ENCODE data around the gene KANK3. TPM values are rescaled to one million over a fixed set of nuclear protein-coding genes. Genes with fewer than 3 reads are reported as not detected.

The KANK3 gene
- total and polyA plus RNA-seq, 9 of the 15 experiments (the other 6 are each of a cell fraction or from before 2014, with no cell fraction given), result 0.03 to 0.40 (median 0.08) TPM; not detected in 6

DNA sequence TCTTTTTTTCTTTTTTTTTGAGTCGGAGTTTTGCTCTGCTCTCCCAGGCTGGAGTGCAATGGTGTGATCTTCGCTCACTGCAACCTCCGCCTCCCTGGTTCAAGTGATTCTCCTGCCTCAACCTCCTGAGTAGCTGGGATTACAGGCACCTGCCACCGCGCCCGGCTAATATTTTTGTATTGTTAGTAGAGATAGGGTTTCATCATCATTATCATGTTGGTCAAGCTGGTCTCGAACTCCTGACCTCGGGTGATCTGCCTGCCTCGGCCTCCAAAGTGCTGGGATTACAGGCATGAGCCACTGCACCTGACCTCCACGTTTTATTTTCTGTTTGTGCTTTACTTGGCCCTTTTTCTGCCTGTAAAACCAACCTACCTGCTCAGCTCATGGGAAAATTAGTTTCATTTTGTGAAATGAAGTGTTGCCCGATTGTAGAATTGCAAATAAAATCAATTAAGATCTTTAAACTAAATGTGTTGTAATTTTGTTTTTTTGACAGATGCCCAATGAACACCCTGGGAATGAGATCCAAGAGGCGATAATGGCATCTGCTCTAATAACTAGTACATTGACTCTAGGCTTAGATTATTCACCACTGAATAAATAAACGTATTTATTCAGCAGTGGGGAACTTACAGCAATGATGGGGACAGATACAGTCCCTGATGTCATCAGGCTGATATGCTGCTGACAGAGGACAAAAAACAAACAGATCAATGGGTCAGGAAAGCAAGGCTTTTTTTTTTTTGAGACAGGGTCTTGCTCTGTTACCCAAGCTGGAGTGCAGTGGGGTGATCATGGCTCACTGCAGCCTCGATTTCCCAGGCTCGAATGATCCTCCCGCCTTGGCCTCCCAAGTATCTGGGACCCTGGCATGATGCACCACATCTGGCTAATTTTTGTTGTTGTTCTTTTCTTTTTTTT is 44.9 kb upstream of the KANK3 start:
- Histone ChIP-seq H3K9me1 (ENCODE audit: control insufficient read depth, insufficient read depth, low read length) (no peaks in the 10 kb centered on the region), H3K27me3 (ENCODE audit: control insufficient read depth in 2 of 2, insufficient read depth in 2 of 2, low read length in 2 of 2) (no peaks in the 10 kb centered on the region), H3K9me3 (replicated peaks; ENCODE audit: control insufficient read depth, insufficient read depth, low read depth, low read length) (peaks cover 4% of the 10 kb centered on the region), H3K27ac (ENCODE audit: extremely low read depth, low read depth, low read length) (no peak overlapping the region), H3K9ac (ENCODE audit: insufficient read depth in 1 of 2, low read depth in 2 of 2, low read length in 2 of 2) (peak overlapping the region; percentile 6 to 33; a peak in 1 of 4 replicates), H3K36me3 (ENCODE audit: control insufficient read depth, insufficient read depth, low read length) (0 out of 3 replicates have a peak, but pooled peaks cover 4% of the 10 kb centered on the region), H4K20me1 (replicated peaks; ENCODE audit: control insufficient read depth, insufficient read depth, low read length) (peaks cover 12% of the 10 kb centered on the region), H3K4me2 (ENCODE audit: insufficient read depth, low read length) (peak overlapping the region; percentile 28; the same call in 1 of the 2 replicates), H3K79me2 (ENCODE audit: control insufficient read depth, insufficient read depth, low read length) (peaks cover 26% of the 10 kb centered on the region), H3K4me1 (replicated peaks in 1 of 2; ENCODE audit: control insufficient read depth in 2 of 2, insufficient read depth in 2 of 2, low read length in 2 of 2) (peaks cover 17 to 27% of the 10 kb centered on the region in 2 experiments; a peak in 4 of 5 replicates), H2AFZ (ENCODE audit: low read depth, low read length) (no peak overlapping the region), H3K4me3 (no peak overlapping the region)
- BruUV-seq (replicated peaks), result no TSS peak
- no peak for ATAC-seq
- in situ Hi-C loops (cut with MboI), result no loop called here
- intact Hi-C loops (cut with micrococcal nuclease), result no loop called here
- DNase-seq (ENCODE audit: extremely low read depth in 1 of 4, low spot score in 3 of 4), result peak in 1 of 4 experiments; percentile 36
- ChIA-PET CTCF (ENCODE audit: low intra/inter-chr PET ratio) (interaction anchor here (0.7 kb wide), 1 partner anchor 18 kb away, joined by 3 read pairs; no protein-coding TSS in a partner anchor), POLR2A (interaction anchor here (0.6 to 1.3 kb wide), 6 partner anchors 9 to 127 kb away, joined by 3 to 4 read pairs (median 3); no protein-coding TSS in a partner anchor)
- WGBS (ENCODE audit: insufficient coverage, low coverage, missing lambda C conversion rate), result 35% methylated on average over 14 of the region's 16 CpGs
- FAIRE-seq, result peak; percentile 37
- TF ChIP-seq POLR2H (tag; IDR thresholded peaks at IDR 0.05; ENCODE audit: low read depth) (no peak), KDM1A (IDR thresholded peaks at IDR 0.05) (peak; percentile 90 to 91), NCOR1 (IDR thresholded peaks at IDR 0.05) (peak; percentile 85), SMARCA4 (IDR thresholded peaks at IDR 0.05) (0 out of 2 replicates have a peak, but pooled peaks have one; percentile 26), RHOXF2B (CRISPR knock-in tag; conservative IDR thresholded peaks at IDR 0.05) (no peak), PHB2 (IDR thresholded peaks at IDR 0.05; ENCODE audit: low read depth) (0 out of 2 replicates have a peak, but pooled peaks have one; percentile 41), CREB1 (IDR thresholded peaks at IDR 0.05) (no peak), CREB1 (CRISPR knock-in tag; IDR thresholded peaks at IDR 0.05) (no peak), CBX8 (IDR thresholded peaks at IDR 0.05; ENCODE audit: borderline replicate concordance, extremely low read depth, low read depth, low read length, poor library complexity, severe bottlenecking) (no peak), TEAD4 (IDR thresholded peaks at IDR 0.05; ENCODE audit: low read length) (peak; percentile 31; the same call in 1 of the 2 replicates), TEAD4 (CRISPR knock-in tag; IDR thresholded peaks at IDR 0.05; ENCODE audit: borderline replicate concordance) (no peak), NFIC (IDR thresholded peaks at IDR 0.05) (peak; percentile 65), CC2D1A (IDR thresholded peaks at IDR 0.05) (peak; percentile 24; the same call in 1 of the 2 replicates), TCF3 (CRISPR knock-in tag; IDR thresholded peaks at IDR 0.05) (peak; percentile 66), ZNF589 (CRISPR knock-in tag; IDR thresholded peaks at IDR 0.05; ENCODE audit: low read depth) (no peak), ARNT (IDR thresholded peaks at IDR 0.05) (no peak), ADNP (tag; IDR thresholded peaks at IDR 0.05) (peak; percentile 63; the same call in 1 of the 2 replicates), TRIM24 (IDR thresholded peaks at IDR 0.05) (peak; percentile 83 to 85), POLR2G (IDR thresholded peaks at IDR 0.05; ENCODE audit: low read depth, low read length) (no peak), BCOR (IDR thresholded peaks at IDR 0.05) (0 out of 2 replicates have a peak, but pooled peaks have one; percentile 36), ARID1B (IDR thresholded peaks at IDR 0.05) (peak; percentile 87), CBFA2T3 (IDR thresholded peaks at IDR 0.05) (peak; percentile 94), DPF2 (IDR thresholded peaks at IDR 0.05) (peak; percentile 60), CEBPB (tag; IDR thresholded peaks at IDR 0.05) (peak; percentile 56)
- TF ChIP-seq, protein P1, sequence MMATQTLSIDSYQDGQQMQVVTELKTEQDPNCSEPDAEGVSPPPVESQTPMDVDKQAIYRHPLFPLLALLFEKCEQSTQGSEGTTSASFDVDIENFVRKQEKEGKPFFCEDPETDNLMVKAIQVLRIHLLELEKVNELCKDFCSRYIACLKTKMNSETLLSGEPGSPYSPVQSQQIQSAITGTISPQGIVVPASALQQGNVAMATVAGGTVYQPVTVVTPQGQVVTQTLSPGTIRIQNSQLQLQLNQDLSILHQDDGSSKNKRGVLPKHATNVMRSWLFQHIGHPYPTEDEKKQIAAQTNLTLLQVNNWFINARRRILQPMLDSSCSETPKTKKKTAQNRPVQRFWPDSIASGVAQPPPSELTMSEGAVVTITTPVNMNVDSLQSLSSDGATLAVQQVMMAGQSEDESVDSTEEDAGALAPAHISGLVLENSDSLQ (IDR thresholded peaks at IDR 0.05), result peak; percentile 29; the same call in 1 of the 2 replicates

Data from K562 (cell line).